B cell (primary cell): ENCODE results near the gene SMC2.

Source experiments
- CTCF ChIP-seq: fragments of 200-600 bp; IDR thresholded peaks from one replicate; pipeline ENCODE4 v1.8.0; 2022; ENCODE audit warnings: antibody characterized with exemption, mild to moderate bottlenecking
- EZH2 ChIP-seq: IDR thresholded peaks from 2 replicates; pipeline ENCODE4 v1.6.1; 2012; ENCODE audit warnings: borderline replicate concordance, low read depth, mild to moderate bottlenecking, moderate library complexity, low read length; ENCODE audit not compliant: insufficient read depth, poor library complexity, severe bottlenecking

GRCh38 chr9:104110509-104110908, 16.4 kb downstream of the SMC2 start:
- TF ChIP-seq CTCF = no peak
- TF ChIP-seq EZH2 = no peak
